GM18499 (cell line): ENCODE data around the gene LMCD1.
A peak's percentile ranks its signal among the peaks of the same experiment; 100 is the strongest.

ENCODE experiments used
- ATAC-seq: cut with Tn5 transposase; IDR thresholded peaks from one replicate; pipeline ENCODE4 v1.9.1; 2021; ENCODE audit warnings: moderate number of reproducible peaks; ENCODE audit not compliant: insufficient read depth, unreplicated experiment

The LMCD1 gene

DNA sequence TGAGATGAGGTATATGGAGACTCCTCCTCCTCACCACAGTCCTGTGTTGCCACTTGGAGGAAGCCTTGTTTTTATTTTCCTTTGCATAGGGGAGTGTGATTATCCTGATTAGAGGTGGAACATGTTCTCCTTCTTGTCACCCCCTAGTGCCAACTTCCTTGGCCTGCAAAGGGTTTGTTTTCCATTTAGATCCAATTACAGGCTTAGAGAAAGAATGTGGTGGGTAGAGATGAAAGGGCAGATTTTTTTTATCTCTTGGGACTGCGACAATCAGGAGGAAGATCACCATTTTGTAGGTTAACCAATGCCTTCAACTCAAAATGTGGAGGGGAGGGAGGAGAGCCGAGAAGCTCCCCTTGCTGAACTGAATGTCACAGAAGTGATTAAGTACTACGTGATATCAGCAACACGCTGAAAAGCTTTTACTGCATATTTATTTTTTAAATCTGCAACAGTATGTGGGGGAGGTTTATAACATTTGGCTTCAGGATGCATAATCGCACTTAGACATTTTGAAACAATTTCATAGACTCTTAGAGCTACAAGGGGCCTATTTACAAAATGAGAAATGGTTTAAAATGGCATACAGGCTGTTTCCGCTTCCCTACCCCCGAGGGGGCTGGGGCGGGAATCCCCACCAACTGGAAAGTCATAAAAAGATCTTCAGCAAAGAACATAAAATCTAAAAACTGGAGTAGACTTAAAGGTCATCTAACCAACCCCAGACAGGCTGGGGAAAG is 2.4 kb downstream of the LMCD1 start:
- ATAC-seq: peak; percentile 2

DNA sequence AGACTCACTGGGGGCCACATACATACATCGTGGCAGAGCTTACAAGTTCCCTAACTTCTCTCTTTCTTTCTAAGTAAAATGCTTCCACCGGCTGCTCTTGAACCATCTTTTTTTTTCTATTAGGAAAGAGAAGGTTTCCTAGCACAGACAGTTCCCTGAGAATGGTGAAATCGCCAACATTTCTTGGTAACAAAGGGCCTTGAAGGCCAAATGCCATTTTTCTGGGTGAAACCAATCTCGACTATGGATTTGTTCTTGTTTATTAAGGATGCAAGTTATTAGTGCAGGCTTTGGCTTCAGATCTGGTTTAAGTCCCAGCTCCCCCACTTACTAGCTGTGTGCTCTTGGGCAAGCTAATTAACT is 3.0 kb downstream of the LMCD1 start:
- no peak for ATAC-seq

DNA sequence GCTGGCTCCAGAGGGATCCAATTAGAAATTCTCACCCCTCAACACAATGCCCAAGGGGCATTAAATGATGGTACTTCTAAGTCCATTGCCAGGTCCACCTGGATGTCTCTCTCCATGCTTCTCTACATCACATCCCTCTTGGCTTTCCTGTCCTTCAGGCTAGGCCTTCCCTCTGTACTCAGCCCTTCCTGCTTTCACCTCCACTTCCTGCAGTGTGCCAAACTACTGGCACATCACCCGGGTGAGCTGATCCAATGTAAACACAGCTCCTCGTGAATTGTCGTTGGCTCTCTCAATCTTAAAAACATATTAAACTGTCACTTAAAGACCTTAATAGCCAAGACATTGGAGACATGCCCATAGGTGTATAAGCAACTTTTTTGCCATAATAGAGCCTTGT is 4.0 kb downstream of the LMCD1 start:
- ATAC-seq: no peak

DNA sequence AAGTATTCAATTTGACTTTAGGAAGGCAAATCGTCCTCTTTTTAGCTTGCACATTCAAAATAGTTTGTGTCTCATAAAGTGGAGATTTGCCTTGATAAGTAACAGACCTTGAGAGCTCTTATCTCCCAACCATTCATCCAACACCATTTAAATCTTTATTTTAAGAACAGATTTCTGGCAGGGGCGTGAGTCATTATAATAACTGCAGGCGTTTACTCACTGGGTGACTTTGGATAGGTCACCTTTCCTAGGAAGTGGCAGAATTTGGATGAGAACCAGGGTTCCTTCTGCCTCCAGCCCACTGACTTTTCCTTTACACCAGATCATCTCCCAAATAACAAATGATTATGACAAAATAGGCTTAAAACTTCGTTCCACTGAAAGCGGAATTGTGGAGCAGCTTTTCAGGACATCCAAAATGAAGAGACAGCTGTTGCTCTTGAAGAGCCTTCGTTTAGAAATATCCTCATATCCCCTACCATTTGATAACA is 5.0 kb downstream of the LMCD1 start:
- ATAC-seq: no peak

DNA sequence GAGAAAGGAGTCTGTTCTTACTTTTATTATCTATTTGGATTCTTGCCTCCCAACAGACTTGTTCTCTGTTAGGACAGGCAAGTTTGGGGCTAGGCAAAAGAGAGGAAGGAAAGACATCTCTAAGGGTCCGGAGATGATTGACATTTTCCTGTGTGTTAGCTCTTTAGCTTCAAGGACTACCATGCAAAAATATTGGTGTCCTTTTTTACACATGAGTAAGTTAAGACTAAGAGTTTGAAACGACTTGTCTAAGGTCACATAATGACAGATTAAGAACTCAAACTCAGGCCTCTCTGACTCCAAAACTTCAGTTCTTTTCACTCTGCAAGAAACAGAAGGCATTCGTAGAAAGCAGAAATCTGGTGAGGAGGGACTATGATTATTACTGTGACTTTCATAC is 5.9 kb downstream of the LMCD1 start:
- peak; percentile 46 for ATAC-seq

DNA sequence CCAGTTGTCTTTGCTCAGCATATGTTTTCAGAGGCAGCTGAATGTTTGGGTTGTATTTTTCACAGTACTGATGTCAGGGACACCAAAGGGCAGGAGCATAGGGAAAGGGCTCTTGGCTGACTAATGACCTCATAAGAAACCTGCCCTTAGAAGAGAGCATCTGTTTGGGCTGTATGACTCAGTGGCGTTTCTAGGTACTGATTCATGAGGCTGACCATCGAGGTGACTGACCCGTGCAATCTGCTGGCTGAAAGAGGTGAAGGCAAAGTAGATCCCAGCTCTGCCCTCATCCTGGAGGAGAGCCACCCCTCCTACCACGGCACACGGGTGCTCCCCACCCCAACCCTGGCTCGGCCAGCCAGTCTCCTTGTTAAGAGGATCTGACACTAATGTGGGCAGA is 8.3 kb downstream of the LMCD1 start:
- ATAC-seq: no peak

DNA sequence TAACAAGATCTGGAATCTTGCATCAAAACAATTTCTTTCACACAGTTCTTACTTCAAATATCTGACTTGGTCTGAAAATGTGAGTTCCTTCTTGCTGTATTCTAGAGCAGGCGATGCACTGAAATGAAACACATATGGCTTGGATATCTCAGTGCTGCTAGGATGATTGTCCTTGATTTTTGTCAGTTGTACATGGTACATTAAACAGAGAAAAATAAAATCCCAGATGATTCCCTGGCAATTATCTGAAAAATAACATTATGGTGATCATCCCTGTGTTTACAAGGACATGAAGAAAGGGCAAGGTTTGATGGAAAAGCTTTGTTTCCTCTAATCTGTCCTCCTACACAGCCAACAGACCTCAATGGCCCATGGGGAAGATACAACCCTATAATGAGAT is 10.6 kb downstream of the LMCD1 start:
- no peak for ATAC-seq

DNA sequence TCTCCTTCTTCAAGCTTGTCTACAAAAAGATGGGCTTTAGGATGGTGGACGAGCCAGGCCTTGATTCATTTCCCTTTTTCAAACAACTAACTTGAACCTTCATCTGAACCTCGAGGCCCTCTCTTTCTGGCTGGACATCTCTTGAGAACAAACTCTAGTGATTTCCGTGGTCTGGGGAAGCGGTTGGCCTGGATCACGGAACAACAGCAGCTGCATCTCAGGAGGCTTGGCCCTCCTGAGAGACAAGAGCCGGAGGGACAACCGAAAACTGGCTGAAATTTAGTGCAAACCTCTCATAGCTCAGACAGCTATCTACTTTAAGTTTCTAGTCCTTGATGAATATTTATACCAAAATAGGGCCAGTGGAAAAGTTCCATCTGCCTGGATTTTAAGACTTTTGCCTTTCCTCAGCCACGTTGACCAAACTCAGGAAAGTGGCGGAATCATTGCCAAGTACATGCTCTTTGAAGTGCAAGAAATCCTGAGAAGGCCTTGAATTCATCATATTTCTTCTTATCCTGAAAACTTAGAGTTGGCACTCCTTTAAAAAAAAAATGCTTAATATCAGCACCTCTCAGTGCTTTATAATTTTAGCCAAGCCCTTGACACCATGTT is 14.5 kb downstream of the LMCD1 start:
- no peak for ATAC-seq

DNA sequence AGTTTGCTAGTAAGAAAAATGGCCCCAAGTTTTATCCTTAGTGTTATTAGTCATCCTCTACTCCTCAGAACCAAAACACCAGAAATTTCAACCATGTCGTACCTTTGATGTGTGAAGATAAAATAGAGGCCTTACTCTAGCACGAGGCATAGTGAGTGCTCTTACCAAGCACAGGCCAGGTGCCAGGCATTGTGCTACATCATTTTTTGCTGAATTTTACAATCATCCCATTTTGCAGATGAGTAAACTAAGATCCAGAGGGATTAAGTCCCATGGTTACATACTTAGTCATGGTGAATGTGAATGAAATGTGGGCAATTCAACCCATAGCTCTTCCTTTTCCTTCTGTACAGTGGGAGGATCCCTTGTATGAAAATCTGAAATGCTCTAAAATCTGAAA is 15.2 kb downstream of the LMCD1 start:
- no peak for ATAC-seq

DNA sequence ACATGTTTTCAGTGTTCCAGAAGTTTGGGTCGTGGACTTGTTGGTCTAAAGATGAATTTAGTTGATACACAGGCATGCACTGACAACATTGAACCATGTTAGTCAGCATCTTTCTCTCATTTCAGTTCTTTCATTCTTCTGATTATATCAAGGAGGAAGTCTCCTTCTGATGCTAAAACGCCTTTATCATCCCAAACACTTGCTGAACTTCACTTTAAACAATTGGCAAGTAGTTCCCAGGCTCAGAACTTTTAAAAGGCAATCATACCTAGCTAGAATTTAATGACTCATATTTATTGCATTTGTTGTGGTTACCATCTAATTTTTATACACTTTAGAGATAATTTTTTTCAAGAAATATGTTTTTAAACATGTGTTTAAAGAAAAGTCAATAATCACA is 15.9 kb downstream of the LMCD1 start:
- ATAC-seq: no peak

DNA sequence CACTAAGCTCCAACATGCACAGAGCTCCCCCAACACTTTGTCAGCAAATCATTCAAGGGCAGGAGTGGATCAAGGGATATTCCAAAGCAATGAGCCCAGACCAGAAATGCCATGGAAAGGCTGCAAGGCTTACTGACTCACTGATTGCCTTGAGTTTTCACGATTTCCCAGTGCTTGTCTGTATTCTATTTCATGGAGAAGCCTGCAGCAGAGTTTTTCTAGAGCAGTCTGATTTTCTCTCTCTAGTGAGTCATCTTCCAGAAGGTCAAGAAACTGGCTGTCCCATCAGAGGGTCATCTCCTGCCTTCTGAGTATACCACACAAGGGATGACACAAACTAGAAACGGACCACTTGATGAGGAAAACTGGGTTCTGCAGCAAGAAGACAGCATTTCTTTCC is 16.5 kb downstream of the LMCD1 start:
- no peak for ATAC-seq

DNA sequence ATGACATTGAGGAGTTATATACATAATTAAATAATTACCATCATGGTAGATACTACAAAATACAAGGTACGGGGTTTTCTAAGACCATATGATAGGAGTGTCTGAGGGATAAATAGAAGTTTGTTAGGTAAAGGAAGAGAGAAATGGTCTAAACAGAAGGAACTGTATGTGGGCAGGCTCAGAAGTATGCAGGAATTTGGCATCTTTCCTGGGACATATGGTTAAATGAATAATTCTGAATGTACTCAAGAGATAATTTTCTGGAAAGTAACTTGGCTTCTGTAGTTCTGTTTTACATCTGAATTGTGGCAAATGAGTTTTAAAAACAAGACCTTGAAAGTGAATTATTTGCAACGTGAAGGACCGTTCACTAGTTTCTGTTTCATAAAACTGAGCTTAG is 17.5 kb downstream of the LMCD1 start:
- ATAC-seq: no peak

DNA sequence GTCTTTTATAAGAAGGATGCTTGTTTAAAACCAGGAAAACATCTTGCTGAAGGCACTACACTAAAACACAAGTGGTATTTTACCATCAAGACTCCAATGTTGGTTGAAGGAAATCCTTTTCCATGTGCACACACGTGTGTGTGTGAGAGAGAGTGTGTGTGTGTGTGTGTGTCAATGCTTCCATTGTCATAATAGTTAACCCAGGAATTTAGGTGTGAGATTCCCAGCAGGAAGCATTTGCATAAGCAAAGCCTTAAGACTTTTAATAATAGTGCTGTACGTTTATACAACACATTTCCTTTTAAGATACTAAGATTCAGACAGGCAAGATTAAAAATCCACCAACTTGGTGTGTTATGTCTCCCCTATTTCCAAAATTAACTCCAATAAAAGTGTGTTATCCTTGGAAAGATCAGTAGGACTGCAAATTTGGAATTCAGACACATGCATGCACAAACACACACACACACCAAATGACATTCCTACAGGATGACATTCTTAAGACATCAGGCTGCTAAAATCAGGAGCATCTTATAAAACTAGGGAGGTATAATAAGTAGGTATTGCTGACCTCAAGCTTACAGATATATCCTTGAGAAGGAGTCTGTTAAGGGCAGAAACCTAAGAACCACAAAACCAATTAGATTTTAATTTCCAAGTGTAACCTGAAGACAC is 18.3 kb downstream of the LMCD1 start:
- ATAC-seq: no peak

DNA sequence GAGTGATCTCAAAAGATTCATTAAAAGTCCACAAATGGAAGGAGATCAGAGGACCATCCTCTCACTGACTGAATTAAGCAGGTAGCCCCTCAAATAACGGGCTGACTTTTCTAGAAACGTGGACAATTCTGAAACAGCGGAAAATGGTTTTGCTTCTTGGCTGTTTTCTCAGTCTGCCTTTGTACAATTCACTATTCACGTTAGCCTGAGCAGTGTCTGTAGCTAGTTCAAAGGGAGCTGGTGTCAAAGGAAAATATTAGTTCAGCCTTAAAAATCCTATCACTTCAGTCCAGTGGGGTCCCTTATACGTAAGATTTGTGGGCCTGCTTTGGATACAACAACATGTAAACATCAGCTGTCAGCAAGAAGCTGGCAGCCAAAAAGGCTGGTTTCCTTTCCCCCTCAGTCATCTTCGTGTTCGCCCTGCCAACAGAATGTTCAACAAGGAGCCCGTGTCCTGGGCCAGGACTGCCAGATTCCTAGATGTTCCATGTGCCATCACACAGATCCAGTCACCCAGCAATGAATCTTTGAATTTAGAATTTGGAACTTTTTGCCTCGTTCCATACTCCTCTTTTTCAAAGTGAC is 19.3 kb downstream of the LMCD1 start:
- ATAC-seq: no peak

DNA sequence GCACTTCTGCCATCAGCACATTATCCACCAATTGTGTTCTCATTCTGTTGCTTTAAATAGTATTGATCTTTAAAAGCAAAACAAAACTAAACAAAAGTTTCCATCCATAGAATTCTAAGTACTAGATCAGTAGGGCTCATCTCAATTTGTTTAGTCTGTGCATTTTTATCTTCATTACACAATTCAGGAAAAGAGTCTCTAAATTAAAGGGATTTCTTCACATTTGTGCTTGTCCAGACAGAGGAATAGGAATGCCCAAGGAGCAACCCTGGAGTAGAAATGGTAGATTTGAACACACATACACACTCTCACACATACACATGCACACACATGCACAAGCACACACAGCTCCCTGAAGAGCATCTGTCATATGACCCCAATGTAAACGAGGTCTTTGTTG is 21.4 kb downstream of the LMCD1 start:
- ATAC-seq: no peak

DNA sequence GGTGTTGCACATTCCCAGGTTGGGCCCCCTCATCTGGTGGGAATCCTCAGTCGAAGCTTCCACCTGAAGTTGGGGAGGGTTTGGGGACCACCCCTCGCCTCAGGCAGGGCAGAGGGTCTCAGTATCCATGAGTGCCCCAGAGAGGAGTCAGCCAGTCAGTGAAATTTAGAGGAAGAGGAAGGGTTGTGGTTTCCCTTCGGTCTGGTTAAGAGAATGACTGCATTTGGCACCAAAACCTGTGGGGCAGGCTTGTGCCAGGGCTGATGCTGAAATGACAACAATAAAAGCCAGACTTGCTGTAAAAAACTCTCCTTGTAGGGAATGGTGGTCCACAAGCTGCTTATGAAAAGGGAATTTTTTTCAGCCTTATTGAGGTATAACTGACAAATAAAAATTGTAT is 22.6 kb downstream of the LMCD1 start:
- no peak for ATAC-seq

DNA sequence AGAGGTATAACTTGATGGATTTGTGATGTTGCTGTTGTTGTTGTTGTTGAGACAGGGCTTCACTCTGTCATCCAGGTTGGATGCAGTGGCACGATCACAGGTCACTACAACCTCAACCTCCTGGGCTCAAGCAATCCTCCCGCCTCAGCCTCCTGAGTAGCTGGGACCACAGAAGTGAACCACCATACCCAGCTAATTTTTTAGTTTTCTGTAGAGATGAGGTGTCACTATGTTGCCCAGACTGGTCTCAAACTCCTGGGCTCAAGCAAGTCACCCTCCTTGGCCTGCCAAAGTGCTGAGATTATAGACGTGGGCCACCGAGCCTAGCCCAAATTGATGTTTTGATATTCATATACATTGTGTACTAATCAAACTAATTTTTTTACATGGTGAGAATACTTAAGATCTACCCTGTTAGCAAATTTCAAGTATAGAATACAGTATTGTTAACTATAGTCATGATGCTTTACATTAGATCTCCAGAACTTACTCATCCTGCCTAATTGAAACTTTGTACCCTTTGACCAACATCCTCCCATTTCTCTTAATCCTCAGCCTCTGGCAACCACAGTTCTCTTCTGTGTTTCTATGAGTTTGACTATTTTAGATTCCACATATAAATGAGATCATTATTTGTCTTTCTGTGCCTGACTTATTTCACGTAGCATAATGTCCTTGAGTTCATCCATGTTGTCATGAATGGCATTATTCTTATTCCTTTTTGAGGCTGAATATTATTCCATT is 23.2 kb downstream of the LMCD1 start:
- peak; percentile 59 for ATAC-seq

DNA sequence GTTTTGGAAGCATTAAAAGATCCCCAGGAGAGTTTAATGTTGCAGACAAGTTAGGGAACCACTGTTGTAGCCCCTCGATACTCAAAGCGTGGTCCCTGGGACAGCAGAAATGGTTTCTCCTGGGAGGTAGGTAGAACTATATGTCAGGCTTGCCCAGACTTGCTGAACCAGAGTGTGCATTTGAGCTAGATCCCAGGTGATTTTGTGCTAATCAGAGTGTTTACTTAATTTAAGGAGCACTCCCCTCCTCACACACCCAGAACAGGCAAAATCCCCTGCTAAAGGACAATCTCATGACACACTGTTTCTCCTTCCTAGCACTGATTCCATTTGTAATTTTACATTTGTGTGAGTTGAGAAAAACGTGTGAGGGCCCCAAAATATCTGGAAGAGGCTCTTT is 24.3 kb downstream of the LMCD1 start:
- no peak for ATAC-seq

DNA sequence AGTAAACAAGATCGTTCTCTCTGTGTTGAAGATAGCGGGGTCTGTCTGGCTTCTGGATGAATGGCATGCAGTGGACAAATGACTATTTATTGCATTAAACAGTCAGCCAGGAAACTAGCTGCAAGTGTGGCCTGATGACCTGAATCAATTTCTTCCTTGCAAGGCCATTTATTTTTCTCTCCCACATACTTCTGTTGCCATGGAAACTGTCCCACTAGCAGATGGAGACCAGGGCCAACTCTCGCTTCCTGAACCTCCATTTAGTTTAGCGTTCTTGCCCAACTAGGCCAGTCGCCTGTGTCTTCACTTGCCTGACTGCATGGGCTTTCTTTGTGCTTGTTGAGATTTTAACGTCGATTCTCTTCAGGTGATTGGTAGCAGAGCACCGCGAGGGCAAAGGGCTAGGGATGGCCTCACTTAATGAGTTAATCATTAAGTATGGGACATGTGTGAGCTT is 27.6 kb downstream of the LMCD1 start:
- ATAC-seq: no peak

DNA sequence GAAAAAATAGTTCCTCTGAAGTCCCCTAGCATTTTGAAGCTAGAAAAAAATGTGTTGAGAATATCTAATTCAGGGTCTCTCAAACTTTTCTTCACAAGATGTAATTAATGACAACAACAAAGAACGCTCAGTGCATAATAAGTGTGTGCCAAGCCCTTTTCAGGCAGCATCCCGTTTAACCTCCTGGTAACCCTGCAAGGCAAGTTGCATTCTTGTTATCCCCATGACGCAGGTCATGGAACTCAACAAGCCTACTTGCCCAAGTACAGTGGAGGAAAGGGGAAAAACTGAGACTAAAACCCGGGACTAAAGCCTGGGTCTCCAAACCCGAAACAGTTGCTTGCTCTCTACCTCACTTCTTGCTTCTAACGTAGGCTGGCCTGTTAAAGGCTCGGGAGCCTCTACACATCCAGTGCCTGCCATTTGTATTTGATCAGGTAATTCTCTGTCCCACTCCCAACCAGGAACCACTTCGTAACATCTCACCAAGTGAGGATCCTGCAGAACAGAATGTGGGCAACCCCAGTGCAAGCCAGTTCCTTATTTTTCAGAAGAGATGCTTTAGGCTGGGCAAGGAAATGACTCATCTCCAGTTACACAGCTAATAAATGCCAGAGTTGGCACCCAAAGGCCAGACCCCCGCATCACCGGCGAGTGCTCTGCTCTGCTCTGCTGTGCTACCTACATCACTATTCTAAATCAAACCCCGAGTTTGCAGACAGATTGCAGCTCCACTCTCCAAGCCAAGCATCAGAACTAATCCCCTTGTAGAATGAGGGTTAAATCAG is 28.3 kb downstream of the LMCD1 start:
- no peak for ATAC-seq
